HS-27A (cell line): ENCODE measurements around the gene SYPL1.

Experiments used
- DNase-seq: peaks from one replicate; pipeline ENCODE4 v3.0.0-alpha.2; 2012; ENCODE audit warnings: low read depth, missing footprints

The SYPL1 gene

DNA sequence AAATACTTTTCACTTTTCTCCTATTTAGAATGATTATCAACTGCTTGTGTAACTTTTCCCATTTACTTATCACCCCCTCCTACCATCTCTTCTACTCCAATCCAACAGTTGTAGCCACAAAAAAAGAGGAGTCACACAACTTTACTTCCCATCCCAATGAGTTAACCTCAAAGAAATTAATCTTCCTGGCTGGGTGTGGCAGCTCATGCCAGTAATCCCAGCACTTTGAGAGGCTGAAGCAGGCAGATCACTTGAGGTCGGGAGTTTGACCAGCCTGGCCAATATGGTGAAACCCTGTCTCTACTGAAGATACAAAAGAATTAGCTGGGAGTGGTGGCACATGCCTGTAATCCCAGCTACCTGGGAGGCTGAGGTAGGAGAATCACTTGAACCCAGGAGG lies 19.9 kb downstream of the SYPL1 start:
- no peak for DNase-seq

GRCh38 chr7:106089647-106090046 lies 22.5 kb downstream of the SYPL1 start:
- no peak for DNase-seq

DNA sequence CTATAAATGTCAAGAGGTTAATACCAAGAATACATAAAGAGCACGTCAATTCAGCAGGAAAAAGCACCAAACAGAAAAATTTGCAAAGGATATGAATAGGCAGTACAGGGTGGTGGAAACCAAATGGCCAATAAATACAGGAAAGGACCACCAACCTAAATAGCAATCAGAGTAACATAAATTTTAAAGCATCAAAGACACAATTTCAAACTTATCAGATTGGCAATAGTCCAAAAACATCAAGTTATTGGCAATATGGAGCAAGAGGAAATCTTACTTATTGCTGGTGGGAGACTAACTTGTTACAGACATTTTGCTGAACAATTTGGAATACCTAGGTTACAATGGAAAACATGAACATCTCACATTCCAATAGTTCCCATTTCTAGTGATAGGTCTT lies 24.1 kb downstream of the SYPL1 start:
- DNase-seq, result no peak

- no peak for DNase-seq
Measured at GRCh38 chr7:106086062-106086461, 26.1 kb downstream of the SYPL1 start.

DNA sequence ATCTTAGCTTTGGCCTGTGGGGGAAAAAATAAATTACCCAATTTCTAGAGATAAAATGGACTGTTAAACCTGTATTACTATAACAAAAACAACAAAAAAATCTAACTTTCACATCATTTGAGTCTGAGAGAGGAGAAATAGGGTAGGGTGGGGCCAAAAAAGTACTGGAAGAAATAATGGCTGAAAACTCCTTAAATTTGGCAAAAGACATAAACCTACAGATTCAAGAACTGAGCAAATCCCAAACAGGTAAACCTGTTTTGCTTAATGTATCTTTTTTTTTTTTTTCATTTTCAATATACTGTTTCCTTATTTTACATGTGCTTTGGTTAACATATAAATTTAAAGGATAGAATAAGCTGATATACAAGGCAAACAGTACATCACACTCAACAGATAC lies 27.1 kb downstream of the SYPL1 start:
- DNase-seq, result no peak

GRCh38 chr7:106083717-106084116 lies 28.4 kb downstream of the SYPL1 start:
- no peak for DNase-seq

DNA sequence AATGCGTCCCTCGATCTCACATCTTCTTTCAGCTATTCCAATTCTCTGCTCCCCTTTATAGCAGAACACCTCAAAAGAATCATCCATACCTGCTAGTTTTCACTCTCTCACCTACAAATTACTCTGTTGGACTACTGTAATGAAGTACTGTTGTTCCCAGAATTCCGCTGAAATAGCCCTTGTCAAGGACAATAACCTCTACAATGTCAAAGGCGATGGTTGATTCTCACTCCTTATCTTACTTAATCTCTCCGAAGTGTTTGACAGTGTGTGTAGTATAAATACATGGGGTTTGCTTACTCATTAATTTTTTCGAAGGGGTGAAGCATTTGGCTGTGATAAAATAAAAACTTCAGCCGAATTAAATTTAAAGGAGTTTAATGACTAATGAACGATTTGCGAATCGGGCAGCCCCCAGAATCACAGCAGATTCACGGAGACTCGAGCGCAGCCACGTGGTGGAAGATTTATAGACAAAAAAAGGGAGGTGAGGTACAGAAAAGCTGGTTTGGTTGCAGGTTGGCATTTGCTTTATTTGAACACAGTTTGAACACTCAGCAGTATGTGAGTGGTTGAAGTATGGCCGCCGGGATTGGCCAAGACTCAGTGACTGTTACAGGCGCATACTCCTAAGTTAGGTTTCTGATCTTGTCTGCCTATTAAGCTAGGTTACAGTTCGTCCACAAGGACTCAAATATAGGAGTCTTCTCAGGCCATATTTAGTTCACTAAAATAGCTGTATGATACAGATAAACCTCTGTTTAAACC lies 29.8 kb downstream of the SYPL1 start:
- DNase-seq, result no peak

GRCh38 chr7:106080300-106080987 lies 31.7 kb downstream of the SYPL1 start:
- DNase-seq, result no peak

DNA sequence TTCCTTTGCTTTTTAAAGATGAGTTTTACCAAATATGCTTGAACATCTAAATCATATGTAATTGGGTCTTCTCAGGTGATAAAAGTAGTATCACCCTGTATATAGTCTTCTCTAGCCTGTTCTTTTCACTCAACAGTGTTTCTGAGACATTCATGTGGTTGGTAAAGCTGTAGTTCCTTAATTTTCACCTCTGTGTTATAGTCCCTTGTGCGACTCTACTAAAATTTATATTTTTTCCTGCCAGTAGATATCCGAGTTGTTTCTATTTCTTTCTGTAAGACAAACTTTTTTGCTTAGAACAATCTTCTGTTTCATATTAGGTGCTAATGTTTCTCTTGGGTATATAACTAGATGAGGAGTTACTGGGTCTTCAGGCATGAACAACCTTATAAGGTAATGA lies 35.6 kb downstream of the SYPL1 start:
- DNase-seq, result no peak

DNA sequence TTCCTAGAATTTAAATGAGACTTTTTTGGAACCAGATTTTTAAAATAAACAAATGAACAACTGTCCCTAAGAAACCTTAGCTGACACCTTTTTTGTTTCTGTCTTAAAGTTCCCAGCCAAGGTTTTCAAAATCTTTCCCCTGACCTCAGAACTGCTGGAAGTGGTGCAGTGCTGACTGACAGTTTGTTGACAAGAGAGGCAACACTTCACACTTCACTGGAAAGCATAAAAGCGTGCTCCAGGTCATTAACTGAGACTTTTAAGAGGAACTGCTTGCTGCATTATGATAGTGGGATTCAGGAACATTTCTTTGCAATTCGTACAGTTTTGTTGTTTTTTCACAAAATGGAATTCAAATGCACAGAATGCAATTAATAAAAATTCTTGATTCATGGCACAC lies 36.2 kb downstream of the SYPL1 start:
- DNase-seq, result no peak

- DNase-seq, result no peak
Measured at GRCh38 chr7:106074257-106074656, 37.9 kb downstream of the SYPL1 start.

DNA sequence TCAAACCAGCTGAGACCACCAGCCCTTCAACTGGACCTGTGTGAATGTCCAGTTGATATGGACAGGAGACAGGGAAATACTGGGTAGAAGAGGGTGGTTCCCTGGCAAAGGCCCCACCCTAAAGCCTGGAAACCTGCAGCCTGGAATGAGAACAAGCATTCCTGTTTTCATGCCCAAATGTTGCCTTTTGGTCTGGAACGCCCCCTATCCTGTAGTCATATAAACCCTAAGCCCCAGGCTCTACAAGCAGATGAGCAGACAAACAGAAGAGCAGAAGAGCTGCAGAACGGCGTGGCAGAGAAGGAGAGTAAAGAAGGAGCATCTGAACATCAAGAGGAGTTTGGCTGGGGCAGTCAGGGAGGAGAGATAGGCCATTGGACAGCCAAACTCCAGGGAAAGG lies 38.4 kb downstream of the SYPL1 start:
- DNase-seq, result no peak

- DNase-seq, result no peak
Measured at GRCh38 chr7:106072715-106073091, 39.4 kb downstream of the SYPL1 start.

GRCh38 chr7:106071999-106072714 lies 40.0 kb downstream of the SYPL1 start:
- DNase-seq, result no peak

DNA sequence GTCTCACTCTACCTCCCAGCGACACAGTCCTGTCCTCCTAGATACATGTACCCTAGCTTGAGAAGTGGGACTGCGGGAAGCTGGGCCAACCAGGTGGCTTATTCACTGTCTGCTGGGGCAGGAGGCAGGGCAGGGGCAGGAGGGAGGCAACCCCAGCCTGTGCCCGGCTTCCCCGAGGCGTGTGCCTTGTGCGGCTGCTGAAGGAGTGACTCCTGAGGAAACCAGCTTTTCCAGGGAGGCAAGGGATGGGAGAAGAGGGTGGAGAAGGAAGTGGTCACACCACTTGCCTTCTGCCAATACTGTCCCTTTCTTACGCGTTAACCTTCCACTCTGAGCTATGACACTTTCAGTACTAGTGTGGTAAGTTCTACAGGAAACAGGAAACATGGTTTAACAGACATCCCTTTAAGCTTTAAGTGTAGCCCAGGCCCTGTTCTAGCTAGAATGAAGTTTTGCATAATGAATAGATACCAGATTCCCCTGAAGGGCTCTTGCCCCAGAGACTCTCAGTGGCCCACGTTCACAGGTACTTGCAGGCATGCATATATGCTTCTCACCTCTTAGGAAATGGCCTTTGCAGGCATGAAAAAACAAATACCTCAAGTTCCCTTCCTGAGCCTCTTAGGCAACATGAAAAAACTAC lies 40.6 kb downstream of the SYPL1 start:
- no peak for DNase-seq

GRCh38 chr7:106070567-106071254 lies 41.4 kb downstream of the SYPL1 start:
- DNase-seq, result no peak

- no peak for DNase-seq
Measured at GRCh38 chr7:106070201-106070551, 41.9 kb downstream of the SYPL1 start.

GRCh38 chr7:106069471-106070200 lies 42.5 kb downstream of the SYPL1 start:
- DNase-seq, result no peak

DNA sequence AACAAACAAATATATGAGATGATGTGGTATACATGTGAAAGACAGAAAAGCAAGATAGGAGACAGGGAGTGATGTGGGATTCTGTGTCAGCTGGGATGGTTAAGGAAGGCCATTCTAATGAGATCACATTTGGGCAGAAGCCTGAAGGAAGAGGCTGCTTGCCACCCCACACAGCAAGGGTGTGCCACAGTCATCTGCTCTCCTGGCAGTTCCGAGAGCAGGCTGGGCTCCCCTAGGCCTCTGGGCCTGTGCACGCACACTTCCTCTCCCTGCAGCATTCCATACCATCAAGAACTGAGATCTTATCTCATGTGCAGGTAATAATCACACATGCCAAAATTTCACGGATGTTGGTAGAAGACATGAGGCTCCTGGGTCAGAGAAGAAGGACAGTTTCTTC lies 43.1 kb downstream of the SYPL1 start:
- no peak for DNase-seq

DNA sequence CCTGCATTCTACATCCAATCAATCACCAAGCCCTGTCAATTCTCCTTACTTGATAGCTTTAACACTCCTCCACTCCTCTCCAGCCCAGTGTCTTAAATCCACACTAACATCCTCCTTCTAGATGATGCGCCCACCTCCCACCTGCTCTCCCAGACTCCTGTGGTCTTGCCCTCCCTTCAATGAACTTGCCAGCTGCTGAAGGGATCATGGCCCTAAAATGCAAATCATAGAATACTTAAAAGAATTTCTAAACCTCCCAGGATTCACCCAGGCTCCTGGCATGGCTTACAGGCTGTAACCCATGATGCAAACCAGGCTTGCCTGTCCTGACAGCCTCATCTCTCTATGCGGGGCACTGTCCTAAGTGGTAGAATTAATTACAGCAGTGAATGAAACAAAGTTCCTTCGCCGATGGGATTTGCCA lies 43.6 kb downstream of the SYPL1 start:
- DNase-seq, result no peak

GRCh38 chr7:106067678-106068077 lies 44.4 kb downstream of the SYPL1 start:
- no peak for DNase-seq
